ENCODE data around the gene ALDH4A1.
"Not testable (repeated sequence)": the region's sequence is repeated elsewhere in the genome, so short reads cannot be mapped to it uniquely, and the experiment has no call there.

The ALDH4A1 gene

DNA sequence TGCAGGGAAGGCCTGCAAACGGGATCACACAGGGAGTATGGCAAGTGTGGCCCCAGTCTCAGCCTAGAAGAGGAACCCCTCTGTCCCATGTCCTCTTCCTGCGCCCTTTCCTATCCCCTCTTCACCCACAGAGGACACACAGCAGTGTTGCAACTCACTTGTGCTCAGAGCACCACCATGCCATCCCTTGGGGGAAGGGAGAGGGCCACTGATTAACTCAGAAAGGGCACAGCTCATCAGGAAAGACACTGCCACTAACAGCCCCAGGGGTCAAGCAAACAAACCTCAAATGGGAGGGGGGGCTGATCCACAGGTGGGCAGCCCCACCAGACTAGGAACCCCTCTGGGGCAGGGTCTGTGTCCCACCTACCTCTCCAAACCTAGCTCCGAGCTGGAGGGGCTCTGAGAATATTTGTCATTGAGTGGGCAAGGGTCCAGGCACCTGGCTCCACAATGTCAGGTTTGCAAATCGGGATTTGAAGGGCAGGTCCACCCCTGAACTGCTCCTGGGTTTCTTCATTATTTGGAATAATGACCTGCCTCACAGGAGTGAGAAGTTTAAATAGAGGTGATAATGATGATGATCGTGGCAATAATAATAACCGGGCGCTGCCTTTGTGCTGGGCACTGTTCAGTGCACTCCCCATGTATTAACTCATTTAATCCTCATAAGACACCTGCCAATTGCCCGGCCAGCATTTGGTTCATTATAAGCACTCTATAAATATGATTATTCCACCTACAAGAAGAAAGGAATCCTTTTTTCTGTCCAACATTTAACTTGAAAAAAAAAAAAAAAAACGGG, 1.0 kb downstream of the ALDH4A1 start:
- no peak for DNase-seq (ENCODE audit: low read depth in 2 of 3, low spot score in 1 of 3)

DNA sequence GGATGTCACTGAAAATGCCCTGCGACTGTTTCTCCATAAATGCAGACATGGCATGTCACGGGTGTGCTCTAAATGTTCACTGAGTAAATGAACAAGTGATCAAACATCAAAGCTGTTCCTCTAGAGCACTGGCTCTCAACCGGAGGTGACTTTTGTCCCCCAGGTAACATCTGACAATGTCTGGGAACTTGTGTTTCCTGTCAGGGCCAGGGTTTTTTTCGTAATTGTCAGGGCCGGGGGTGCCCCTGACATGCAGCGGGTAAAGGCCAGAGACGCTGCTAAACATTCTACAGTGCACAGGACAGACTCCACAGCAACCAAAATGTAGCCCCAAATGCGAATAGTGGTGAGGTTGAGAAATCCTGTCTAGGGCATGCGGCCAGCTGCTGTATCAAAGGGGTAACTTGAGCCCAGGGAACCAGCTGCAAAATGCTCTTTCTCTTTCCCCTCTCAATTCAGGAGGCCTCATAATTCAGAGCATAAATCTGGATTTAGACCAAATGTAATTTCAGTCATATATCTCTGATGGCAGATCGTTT, 2.0 kb downstream of the ALDH4A1 start:
- no peak for DNase-seq (ENCODE audit: low read depth in 2 of 3, low spot score in 1 of 3)

DNA sequence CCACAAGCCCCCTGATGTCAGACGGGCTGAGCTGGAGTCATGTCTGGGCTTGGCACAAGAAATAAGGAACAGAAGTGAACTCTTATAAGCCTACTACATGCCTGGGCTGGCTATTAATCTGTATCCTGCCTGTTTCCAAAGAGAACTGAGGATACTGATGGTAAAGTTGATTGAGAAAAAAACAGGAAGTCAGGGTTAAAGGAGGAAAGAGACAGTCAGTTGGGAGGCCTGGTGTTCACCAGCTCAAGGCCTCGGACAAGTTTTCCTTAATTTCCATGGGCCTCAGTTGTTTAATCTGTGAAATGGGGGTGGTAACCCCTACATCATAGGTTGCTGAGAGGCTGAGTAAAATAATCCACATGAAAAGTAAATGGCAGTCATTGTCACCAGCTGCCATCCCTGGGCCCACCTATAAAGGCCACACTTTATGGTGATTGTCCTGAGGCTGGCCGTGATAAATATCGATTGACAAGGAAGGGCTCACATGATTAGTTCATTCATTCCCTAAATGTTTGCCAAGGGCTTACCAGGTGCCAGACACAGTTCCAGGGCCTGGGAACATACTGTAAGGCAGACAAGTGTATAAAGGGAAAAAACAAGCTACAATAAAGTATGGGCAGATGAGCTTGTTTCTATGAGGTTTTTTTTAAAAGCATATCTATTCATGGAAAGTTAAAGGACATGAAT, 2.8 kb downstream of the ALDH4A1 start:
- no peak for DNase-seq (ENCODE audit: low read depth in 2 of 3, low spot score in 1 of 3)

DNA sequence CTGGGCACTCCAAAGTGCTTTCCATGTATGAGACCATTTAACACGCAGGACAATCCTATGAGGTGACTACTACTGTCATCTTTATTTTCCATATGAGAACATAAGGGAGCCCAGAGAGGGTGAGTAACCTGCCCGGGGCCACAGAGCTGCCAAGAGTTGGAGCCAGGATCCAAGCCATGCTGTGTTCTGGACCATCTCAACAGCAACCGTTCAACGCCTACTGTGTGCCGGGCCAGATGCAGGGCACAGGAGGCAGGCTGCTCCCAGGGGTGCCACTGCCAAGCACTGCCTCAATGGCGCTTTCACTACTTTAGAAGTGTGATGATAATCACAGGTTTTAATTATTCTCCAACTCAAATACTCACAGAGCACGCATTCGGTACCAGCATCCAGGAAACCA, 3.8 kb downstream of the ALDH4A1 start:
- no peak for DNase-seq (ENCODE audit: low read depth in 2 of 3, low spot score in 1 of 3)

DNA sequence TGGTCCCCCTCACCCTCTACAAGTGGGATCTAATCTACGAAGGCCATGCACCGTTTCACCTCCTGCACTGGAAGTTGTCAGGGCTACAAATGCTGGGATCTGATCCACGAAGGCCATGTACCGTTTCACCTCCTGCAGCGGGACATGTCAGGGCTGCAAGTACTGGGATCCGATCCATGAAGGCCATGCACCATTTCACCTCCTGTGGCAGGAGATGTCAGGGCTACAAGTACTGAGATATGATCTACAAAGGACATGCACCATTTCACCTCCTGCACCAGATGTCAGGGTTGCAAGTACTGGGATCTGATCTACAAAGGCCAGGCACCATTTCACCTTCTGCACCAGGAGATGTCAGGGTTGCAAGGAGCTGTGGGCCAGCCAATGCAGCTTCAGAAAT, 7.0 kb downstream of the ALDH4A1 start:
- DNase-seq (ENCODE audit: low read depth in 2 of 3, low spot score in 1 of 3) = no peak

DNA sequence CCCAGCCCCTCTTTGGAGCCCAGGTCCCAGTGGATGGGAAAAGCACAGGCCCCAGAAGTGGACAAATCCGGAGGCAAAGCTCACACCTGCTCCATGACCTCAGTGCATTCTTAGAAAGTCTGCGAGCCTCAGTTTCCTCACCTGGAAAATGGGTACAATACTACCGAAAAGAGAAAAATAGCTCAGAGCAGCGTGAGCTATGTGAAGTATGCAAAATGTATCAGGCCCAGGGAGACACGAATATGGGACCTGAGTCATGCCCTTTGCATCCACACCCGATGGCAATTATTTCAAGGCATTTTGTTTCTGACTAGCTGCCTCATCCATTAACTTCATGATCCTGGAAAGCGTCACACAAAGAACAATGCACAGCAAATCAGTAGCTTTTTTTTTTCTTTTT, 9.2 kb downstream of the ALDH4A1 start:
- no peak for DNase-seq (ENCODE audit: low read depth in 2 of 3, low spot score in 1 of 3)

DNA sequence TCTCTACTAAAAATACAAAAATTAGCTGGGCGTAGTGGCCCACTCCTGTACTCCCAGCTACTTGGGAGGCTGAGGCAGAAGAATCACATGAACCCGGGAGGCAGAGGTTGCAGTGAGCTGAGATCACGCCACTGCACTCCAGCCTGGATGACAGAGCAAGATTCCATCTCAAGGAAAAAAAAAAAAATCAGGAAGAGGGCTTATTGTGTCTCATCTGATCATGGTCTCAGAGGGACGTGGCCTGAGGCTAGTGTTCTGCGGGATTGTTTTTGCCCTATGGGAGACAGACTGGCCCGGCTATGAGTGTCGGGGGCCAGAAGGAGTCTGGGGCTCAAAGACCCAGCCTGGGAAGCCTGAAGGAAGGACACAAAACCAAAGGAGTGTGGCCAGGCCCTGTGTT, 10.5 kb downstream of the ALDH4A1 start:
- not testable (repeated sequence) for DNase-seq (ENCODE audit: low read depth in 2 of 3, low spot score in 1 of 3)

DNA sequence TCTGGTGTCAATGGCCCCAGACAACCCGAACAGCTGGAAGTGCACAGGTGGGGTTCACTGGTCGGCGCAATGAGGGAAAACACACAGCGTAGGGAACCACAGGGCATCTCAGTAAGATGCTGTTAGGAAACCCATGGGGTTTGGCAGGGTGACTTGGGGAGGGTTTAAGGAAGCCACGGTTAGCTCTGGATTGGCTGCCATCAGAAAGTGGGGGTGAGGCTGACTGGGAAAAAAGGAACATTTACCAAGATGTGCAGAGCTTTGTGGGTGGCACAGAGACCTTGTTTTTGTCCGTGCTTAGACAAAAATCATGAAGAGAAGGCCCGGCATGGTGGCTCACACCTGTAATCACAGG, 11.0 kb downstream of the ALDH4A1 start:
- DNase-seq (ENCODE audit: low read depth in 2 of 3, low spot score in 1 of 3) = no peak

DNA sequence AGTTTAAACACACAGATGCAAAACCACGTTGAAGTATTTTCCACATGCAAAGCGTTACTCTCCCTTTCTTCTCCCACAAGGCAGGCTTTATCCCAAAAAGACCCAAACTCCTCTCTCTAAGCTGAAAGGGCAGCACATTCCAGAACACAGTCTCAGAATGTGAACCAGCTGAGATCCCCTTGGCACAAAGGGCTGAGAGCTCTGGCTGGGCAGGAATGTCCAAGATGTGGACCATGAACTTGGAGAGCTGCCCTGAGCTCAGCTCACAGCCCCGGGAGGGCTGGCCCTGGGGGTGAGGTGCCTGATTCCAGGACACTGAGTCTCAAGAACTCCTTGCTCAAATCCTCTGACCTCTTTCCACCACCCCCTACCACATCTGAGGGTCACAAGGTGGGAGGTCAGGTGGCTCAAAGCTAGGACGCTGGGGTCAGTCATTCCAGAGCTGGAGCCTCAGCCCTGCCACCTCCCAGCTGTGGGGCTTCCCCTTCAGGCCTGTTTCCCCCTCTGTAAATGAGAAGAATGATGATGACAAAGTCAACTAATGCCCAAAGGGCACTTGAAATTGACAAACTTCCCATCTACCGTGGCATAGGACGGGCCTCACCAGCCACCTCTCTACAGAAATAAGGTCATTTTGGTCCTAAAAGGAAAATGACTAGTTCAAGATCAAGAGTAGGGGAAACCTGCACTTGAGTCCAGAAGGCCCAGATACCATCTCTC, 11.5 kb downstream of the ALDH4A1 start:
- no peak for DNase-seq (ENCODE audit: low read depth in 2 of 3, low spot score in 1 of 3)

DNA sequence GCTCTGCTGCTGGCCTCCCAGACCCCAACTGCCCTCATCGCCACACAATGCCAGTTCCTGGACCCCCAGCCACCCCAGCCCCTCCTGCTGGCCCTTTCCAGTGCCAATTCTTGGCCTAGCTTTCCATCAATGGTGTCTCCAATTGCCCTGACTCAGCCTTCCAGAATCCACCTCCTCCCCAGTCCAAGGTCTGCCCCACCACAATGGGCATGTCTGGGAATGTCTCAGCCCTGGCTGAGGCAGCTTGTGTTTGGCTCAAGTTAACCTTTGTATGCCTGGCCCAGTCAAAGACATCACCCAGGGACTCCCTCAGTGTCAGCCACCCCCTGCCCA, 16.4 kb downstream of the ALDH4A1 start:
- DNase-seq (ENCODE audit: low read depth in 2 of 3, low spot score in 1 of 3) = no peak

DNA sequence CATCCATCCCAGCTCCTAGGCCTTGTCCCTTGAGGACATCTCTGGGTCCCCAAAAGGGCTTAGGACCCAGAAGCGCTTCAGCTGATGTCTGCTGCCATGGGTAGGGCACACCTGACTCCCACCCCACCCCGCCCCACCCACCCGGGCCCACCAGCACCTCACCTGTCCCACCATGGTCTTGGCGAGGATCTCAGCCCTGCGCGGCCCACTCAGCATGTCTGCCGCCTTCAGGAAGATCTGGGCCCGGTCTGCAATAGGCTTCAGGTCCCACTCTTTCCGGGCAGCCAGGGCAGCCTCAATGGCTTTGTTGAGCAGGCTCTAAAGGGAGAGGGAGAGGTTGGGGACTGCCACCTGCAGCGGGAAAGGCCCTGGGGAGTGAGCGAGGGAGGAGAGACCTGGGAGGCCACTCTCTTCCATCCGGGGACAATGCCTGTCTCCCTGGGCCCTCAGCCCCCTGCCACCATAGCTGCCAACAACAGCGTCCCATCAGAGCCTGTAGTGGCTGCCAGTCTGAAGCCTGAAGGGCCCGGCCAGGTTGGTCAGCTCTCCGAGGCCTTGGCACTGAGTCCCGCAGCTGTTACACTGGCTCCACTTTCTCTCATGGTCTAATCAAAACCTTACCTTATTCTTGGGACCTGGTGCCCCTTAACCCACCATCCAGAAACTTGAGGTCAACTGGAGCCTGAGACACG, 16.9 kb downstream of the ALDH4A1 start:
- DNase-seq (ENCODE audit: low read depth in 2 of 3, low spot score in 1 of 3) = no peak

DNA sequence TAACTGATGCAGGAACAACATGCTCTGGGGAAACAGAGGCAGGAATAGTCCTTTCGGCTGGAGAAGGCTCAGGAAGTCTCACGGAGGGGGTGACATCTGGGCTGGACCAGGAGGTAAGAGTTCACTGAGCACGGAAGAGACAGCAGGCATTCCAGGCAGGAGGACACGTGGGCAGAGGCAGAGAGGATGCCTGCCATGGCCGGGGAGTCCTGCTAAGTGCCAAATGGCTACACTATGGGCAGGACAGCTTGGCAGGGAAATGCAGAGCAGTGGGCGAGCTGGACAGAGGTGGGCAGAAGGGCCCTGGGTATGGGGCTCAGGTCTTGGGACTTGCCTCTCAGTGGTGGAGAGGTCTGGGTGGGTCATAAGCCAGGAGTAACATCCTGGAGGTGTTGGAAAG, 17.6 kb downstream of the ALDH4A1 start:
- DNase-seq (ENCODE audit: low read depth in 2 of 3, low spot score in 1 of 3) = no peak

DNA sequence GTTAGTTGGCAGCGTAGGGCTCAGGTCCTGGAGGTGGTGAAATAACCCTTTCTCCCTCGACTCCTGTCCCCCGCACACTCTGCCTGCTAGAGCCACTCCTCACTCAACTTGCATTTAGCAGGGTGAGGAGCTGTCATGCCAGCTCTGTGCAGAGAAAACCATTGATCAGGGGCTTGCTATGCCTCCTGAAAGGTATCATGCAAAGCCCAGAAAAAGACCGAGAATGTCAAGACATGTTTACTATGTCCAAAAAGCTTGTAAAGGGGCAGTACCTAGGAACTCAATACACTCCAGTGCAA, 18.0 kb downstream of the ALDH4A1 start:
- no peak for DNase-seq (ENCODE audit: low read depth in 2 of 3, low spot score in 1 of 3)

DNA sequence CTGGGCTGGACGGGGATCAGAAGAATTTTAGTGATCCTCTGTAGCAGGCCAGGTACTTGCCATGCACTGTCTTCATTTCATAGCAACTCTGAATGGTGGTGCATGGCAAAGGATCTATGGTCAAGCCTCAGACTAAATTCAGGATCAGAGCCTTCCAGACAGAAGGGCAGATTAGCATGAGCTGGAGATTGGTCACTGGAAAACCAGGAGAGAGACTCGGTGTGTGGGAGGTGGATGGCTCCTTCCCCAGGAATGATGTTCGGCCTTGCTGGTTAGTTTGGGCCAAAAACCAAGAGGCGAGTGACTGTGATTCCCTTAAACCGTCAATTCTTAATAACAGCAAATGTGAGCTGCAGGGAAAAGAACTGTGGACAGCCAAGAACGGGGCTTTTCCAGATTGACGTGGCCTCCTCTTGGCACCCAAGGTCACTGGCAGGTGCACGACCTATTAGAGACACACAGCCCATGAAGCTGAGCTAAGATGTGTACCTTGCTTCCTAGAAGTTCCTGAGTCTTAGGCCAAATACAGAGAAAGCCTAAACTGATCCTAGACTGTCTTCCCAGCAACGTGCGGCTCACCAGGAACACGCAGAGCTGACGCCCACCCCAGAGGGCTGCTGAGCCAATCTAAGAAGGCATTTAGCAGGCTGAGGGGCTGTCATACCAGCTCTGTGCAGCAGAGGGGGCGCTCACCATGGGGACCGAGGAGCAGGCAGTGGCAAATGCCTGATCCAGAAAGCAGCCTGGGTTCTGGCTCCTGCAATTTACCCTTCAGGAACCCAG, 18.5 kb downstream of the ALDH4A1 start:
- DNase-seq (ENCODE audit: low read depth in 2 of 3, low spot score in 1 of 3) = peak; percentile 53 to 76 (median 68)

DNA sequence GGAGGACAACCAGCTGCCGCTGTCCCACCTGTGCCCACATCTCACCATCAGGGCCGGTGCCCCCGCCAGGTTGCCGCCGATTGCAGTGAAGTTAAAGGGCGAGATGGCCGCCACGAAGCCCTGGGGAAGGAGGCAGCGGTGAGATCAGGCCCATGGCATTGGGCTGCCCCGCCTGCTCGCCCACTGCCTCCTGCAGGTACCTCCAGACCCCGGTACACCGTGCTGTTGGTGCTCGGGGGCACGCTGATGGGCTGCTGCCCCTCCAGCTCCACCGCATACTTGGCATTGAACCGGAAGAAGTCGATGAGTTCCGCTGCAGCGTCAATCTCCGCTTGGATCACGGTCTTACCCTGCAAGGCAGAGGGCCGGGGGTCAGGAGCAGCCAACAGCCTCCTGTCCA, 19.3 kb downstream of the ALDH4A1 start:
- no peak for DNase-seq (ENCODE audit: low read depth in 2 of 3, low spot score in 1 of 3)

DNA sequence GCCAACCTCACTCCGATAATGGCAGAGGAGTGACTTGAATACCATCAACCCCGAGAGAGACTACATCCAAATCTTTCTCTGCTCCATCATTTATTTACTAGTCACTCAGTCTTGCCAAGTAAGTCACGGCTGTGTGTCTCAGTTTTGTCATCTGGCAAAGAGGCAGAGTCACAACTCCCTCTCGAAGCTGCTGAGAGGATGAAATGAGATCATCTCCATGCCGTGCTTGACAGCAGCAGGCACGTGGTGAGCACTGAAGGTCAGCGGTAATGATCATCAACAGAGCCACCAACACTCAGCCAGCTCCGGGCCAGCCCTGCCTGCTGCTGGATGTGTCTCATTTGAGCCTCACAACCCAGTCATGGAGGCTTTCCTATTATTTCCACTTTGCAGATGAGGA, 19.9 kb downstream of the ALDH4A1 start:
- DNase-seq (ENCODE audit: low read depth in 2 of 3, low spot score in 1 of 3) = no peak

DNA sequence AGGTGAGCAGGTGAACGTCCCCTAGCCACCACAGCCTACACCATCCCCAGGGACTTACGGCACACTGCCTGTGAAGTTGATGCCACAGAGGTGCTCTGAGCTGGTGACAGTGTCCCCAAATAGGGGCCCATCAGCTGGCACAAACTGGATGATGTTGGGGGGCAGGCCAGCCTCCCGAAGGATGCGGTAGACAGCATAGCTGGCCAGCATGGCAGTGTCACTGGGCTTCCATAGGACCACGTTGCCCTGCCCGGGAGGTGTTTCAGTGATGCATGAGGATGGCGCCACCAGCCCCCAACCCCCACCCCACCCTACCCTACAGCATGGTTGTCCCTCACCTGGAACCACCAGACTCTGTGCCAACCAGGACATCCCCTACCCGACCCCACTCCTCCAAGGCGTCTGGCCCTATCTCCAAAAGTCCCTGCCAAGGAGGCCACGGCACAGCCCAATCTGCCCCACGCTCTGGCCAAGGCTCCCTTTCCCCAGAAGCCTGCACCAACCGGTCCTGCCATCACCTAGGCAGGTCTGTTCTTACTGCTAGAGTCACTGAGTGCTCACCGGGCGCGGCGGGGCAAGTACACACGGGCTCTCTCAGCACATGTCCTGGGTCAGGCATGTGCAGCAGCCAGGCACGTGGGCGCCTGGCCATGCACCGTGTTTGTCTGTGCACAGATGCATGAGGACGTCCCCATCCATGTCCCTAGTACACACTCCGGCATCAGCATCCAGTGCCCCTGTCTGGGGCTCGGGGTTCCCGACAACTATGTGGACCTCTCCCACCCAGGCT, 20.5 kb downstream of the ALDH4A1 start:
- no peak for DNase-seq (ENCODE audit: low read depth in 2 of 3, low spot score in 1 of 3)

DNA sequence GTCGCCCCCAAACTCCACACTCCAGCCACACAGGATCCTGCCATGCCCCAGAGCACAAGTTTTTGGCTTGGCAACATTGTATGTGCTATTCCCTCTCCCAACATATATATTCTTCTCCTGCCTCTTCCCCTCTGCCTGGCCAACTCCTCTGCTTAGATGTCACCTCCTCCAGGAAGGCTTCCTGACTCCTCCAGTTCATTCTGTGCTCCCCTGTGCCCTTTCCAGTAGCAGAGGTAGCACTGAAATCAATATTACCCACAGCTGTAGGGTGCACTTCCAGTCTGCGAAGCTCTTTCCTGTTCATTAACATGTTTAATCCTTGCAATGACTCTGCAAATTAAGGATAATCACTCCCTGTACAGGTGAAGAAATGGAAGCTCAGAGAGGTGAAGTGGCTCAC, 21.2 kb downstream of the ALDH4A1 start:
- DNase-seq (ENCODE audit: low read depth in 2 of 3, low spot score in 1 of 3) = no peak

DNA sequence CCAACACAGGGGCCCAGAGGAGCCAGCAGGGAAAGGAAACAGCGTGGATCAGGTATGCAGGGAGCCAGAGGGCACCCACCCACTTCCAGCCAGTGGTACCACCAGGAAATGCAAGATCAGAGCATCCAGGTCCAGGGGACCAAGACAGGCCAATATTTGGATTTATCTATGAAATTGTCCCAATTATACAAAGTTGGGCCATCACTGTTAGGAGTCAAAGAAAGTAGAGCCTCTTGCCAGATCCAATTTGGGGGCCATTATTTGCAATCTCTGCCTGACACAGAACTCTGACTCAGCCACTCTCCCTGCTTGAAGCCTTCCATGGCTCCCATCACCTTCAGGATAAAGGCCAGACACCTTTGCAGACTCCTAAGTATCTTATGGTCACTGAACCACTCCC, 21.8 kb downstream of the ALDH4A1 start:
- no peak for DNase-seq (ENCODE audit: low read depth in 2 of 3, low spot score in 1 of 3)

DNA sequence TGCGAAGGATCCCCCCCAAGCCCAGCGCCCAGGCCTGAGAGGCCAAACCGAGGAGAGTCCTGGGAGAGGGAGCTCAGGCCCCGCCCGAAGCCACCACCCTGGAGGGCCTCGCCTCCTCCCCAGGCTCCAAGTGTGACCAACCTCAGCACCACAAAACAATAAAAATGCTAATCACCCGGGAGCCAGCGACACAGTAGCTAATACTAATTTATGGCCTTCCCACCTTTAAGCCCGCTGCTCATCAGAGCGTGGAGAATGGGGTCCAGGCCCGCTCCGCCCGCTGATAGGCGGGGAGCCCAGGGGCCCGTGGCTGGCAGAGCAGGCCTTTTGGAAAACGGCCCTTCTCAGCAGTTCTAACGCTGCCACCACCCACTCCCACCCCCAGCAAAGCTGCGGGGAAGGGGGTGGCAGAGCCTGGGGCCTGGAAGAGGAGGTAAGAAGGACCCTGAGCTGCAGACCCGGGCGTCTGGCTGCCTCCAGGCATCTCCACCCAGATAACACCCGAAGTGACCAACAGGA, 22.5 kb downstream of the ALDH4A1 start:
- no peak for DNase-seq (ENCODE audit: low read depth in 2 of 3, low spot score in 1 of 3)
